SW480 (cell line): ENCODE data around the gene CAMSAP1.

Experiments used
- DNase-seq: peaks from one replicate; pipeline ENCODE4 v3.0.0-alpha.2; 2016; ENCODE audit warnings: low spot score

The CAMSAP1 gene

GRCh38 chr9:135792268-135793128 is 114.8 kb downstream of the CAMSAP1 start:
- DNase-seq = no peak

GRCh38 chr9:135791431-135792267 is 115.7 kb downstream of the CAMSAP1 start:
- DNase-seq = no peak

- DNase-seq = no peak
Observed at GRCh38 chr9:135790850-135791249, 116.5 kb downstream of the CAMSAP1 start.

- no peak for DNase-seq
Observed at GRCh38 chr9:135790356-135790755, 117.0 kb downstream of the CAMSAP1 start.

GRCh38 chr9:135789838-135790291 is 117.5 kb downstream of the CAMSAP1 start:
- no peak for DNase-seq

- no peak for DNase-seq
Observed at GRCh38 chr9:135788576-135789300, 118.6 kb downstream of the CAMSAP1 start.

- no peak for DNase-seq
Observed at GRCh38 chr9:135787776-135788575, 119.4 kb downstream of the CAMSAP1 start.

- no peak for DNase-seq
Observed at GRCh38 chr9:135787317-135787716, 120.0 kb downstream of the CAMSAP1 start.

- no peak for DNase-seq
Observed at GRCh38 chr9:135786146-135786690, 121.1 kb downstream of the CAMSAP1 start.

- no peak for DNase-seq
Observed at GRCh38 chr9:135785013-135785575, 122.3 kb downstream of the CAMSAP1 start.

GRCh38 chr9:135783540-135784245 is 123.7 kb downstream of the CAMSAP1 start:
- no peak for DNase-seq

- DNase-seq = no peak
Observed at GRCh38 chr9:135782946-135783345, 124.4 kb downstream of the CAMSAP1 start.

GRCh38 chr9:135780626-135781025 is 126.7 kb downstream of the CAMSAP1 start:
- no peak for DNase-seq

GRCh38 chr9:135780086-135780485 is 127.3 kb downstream of the CAMSAP1 start:
- DNase-seq = no peak

GRCh38 chr9:135779571-135779970 is 127.8 kb downstream of the CAMSAP1 start:
- DNase-seq = no peak

- DNase-seq = no peak
Observed at GRCh38 chr9:135778421-135778820, 128.9 kb downstream of the CAMSAP1 start.

- no peak for DNase-seq
Observed at GRCh38 chr9:135777623-135778177, 129.6 kb downstream of the CAMSAP1 start.

- DNase-seq = no peak
Observed at GRCh38 chr9:135776893-135777622, 130.3 kb downstream of the CAMSAP1 start.

GRCh38 chr9:135775911-135776310 is 131.4 kb downstream of the CAMSAP1 start:
- no peak for DNase-seq
